K562 (cell line): Measurements from ENCODE around the gene POLR1C. TPM values are rescaled to one million over a fixed set of nuclear protein-coding genes. Genes with fewer than 3 reads are reported as not detected.
A peak's percentile ranks its signal among the peaks of the same experiment; 100 is the strongest.

ENCODE experiments used
- ATAC-seq: fragments of 200-7000 bp; cut with Tn5 transposase; 3 replicates; pipeline ENCODE4 v1.9.1; 2020; ENCODE audit warnings: moderate library complexity
- BruUV-seq: library from RNA; stranded (reverse); fragments of 400-500 nt; replicated peaks from 2 replicates; lab custom pipeline; 2021; lab: Mats Ljungman, UMichigan
- CTCF ChIA-PET: fragments of 300-600 bp; formaldehyde crosslinking; extraction: SDS; loops from one replicate; lab custom pipeline; 2021; ENCODE audit warnings: low intra/inter-chr PET ratio; lab: Yijun Ruan, JAX
- POLR2A ChIA-PET: fragments of 300-600, 350-650 bp; sonication (Branson Sonifier 250); formaldehyde crosslinking; extraction: SDS; loops from one replicate; lab custom pipeline; 2021; ENCODE audit warnings: antibody characterized with exemption, inconsistent platforms; lab: Yijun Ruan, JAX
- DNase-seq, 4 experiments: peaks; one replicate each; pipeline versions ENCODE4 v3.0.0 to v3.0.0-alpha.2; 2011 to 2018; ENCODE audit warnings: low spot score in 3 of 4, mixed read lengths in 3 of 4; ENCODE audit errors: extremely low read depth in 1 of 4
- FAIRE-seq: peaks from 2 replicates; lab custom pipeline; 2011; peaks lifted over from hg19 to GRCh38; lab: Jason Lieb, UNC
- H2AFZ ChIP-seq: 2 replicates; pipeline ENCODE4 v1.6.0; 2011; ENCODE audit warnings: low read depth, low read length, control low read depth, inconsistent platforms
- H3K27ac ChIP-seq: fragments of 200-600 bp; 3 replicates; pipeline ENCODE4 v1.8.0; 2011; ENCODE audit warnings: low read depth, mild to moderate bottlenecking, control low read depth, inconsistent platforms, low read length, moderate library complexity, mixed read lengths; ENCODE audit errors: extremely low read depth
- H3K27me3 ChIP-seq, 2 experiments: fragments of 300-600 bp in 1 of 2; 2 replicates in 1 of 2; 3 replicates in 1 of 2; pipeline versions ENCODE4 v1.6.0 to v1.8.0; 2011; ENCODE audit warnings: inconsistent platforms in 2 of 2, low read length in 2 of 2, mild to moderate bottlenecking in 1 of 2, mixed read lengths in 1 of 2, moderate library complexity in 1 of 2; ENCODE audit not compliant: control insufficient read depth in 2 of 2, insufficient read depth in 2 of 2
- H3K36me3 ChIP-seq: fragments of 300-600 bp; 3 replicates; pipeline ENCODE4 v1.8.0; 2011; ENCODE audit warnings: mild to moderate bottlenecking, low read length, inconsistent platforms; ENCODE audit not compliant: control insufficient read depth, insufficient read depth
- H3K4me1 ChIP-seq, 2 experiments: fragments of 200-600 bp in 1 of 2; replicated peaks in 1 of 2; 2 replicates in 1 of 2; 3 replicates in 1 of 2; pipeline versions ENCODE4 v1.5.1 to v1.8.0; 2011; ENCODE audit warnings: inconsistent platforms in 2 of 2, low read length in 2 of 2, mild to moderate bottlenecking in 1 of 2, mixed read lengths in 1 of 2, moderate library complexity in 1 of 2; ENCODE audit not compliant: control insufficient read depth in 2 of 2, insufficient read depth in 2 of 2
- H3K4me2 ChIP-seq: 2 replicates; pipeline ENCODE4 v1.6.1; 2011; ENCODE audit warnings: low read length, control low read depth, inconsistent platforms, mixed read lengths; ENCODE audit not compliant: insufficient read depth
- H3K4me3 ChIP-seq: fragments of 200-600 bp; sonication (generic), shearing (Covaris generic); 2 replicates; pipeline ENCODE4 v1.5.1; 2016; ENCODE audit warnings: control low read depth, inconsistent platforms
- H3K79me2 ChIP-seq: fragments of 200-600 bp; 3 replicates; pipeline ENCODE4 v1.8.0; 2011; ENCODE audit warnings: low read length, inconsistent platforms; ENCODE audit not compliant: control insufficient read depth, insufficient read depth
- H3K9ac ChIP-seq, 2 experiments: 2 replicates each; pipeline versions ENCODE4 v1.6.0 to v1.6.1; 2011; ENCODE audit warnings: low read depth in 2 of 2, low read length in 2 of 2, control low read depth in 1 of 2, inconsistent platforms in 1 of 2, mild to moderate bottlenecking in 1 of 2, mixed read lengths in 1 of 2; ENCODE audit not compliant: insufficient read depth in 1 of 2
- H3K9me1 ChIP-seq: one replicate; pipeline ENCODE4 v1.6.0; 2011; ENCODE audit warnings: inconsistent platforms, mild to moderate bottlenecking, low read length, moderate library complexity; ENCODE audit not compliant: control insufficient read depth, insufficient read depth
- H3K9me3 ChIP-seq: replicated peaks from 2 replicates; pipeline ENCODE4 v1.5.1; 2011; ENCODE audit warnings: low read depth, low read length, inconsistent platforms; ENCODE audit not compliant: control insufficient read depth, insufficient read depth
- H4K20me1 ChIP-seq: replicated peaks from 2 replicates; pipeline ENCODE4 v1.6.1; 2011; ENCODE audit warnings: low read length, inconsistent platforms, mixed read lengths; ENCODE audit not compliant: control insufficient read depth, insufficient read depth
- ARID3B ChIP-seq: fragments of 250-450 bp; sonication (Bioruptor Pico); IDR thresholded peaks from 2 replicates; pipeline ENCODE4 v1.4.0; 2020; ENCODE audit warnings: borderline replicate concordance
- ATF2 ChIP-seq: sonication (generic); formaldehyde crosslinking; IDR thresholded peaks from 2 replicates; pipeline ENCODE4 v1.8.1; 2022; ENCODE audit warnings: missing genetic modification reagents
- BDP1 ChIP-seq: IDR thresholded peaks from 3 replicates; pipeline ENCODE4 v1.6.1; 2011; ENCODE audit not compliant: insufficient read length, insufficient read depth
- FOXK1 ChIP-seq: sonication (generic); formaldehyde crosslinking; IDR thresholded peaks from 2 replicates; pipeline ENCODE4 v1.8.0; 2022; ENCODE audit warnings: missing genetic modification reagents, mild to moderate bottlenecking, borderline replicate concordance
- NR1H2 ChIP-seq: sonication (generic); formaldehyde crosslinking; IDR thresholded peaks from 2 replicates; pipeline ENCODE4 v1.4.0; 2020; ENCODE audit warnings: mild to moderate bottlenecking, missing genetic modification reagents
- POU5F1 ChIP-seq: fragments of 150-350 bp; IDR thresholded peaks from 2 replicates; pipeline ENCODE4 v1.6.1; 2014; ENCODE audit warnings: borderline replicate concordance, low read length, low read depth, mild to moderate bottlenecking; ENCODE audit not compliant: partially characterized antibody
- SNAPC5 ChIP-seq: fragments of 250-450 bp; sonication (Bioruptor Pico); IDR thresholded peaks from 2 replicates; pipeline ENCODE4 v1.8.0; 2021; ENCODE audit warnings: moderate library complexity, mild to moderate bottlenecking, inconsistent platforms
- SOX6 ChIP-seq: fragments of 450-650 bp; IDR thresholded peaks from 2 replicates; pipeline ENCODE4 v1.6.1; 2014; ENCODE audit warnings: mild to moderate bottlenecking
- STAT5A ChIP-seq: IDR thresholded peaks from 2 replicates; pipeline ENCODE4 v1.6.1; 2012; ENCODE audit warnings: low read length, inconsistent platforms, borderline replicate concordance
- ZHX1 ChIP-seq: fragments of 150-350 bp; conservative IDR thresholded peaks from 2 replicates; pipeline ENCODE4 v1.6.1; 2014; ENCODE audit warnings: low read length
- ZNF174 ChIP-seq: fragments of 250-450 bp; sonication (Bioruptor Pico); IDR thresholded peaks from 2 replicates; pipeline ENCODE4 v1.4.0; 2020; ENCODE audit warnings: mild to moderate bottlenecking
- ZNF316 ChIP-seq: fragments of 450-650 bp; IDR thresholded peaks from 2 replicates; pipeline ENCODE4 v1.6.1; 2016
- ZNF408 ChIP-seq: fragments of 250-450 bp; sonication (Bioruptor Pico); IDR thresholded peaks from 2 replicates; pipeline ENCODE4 v1.4.0; 2020; ENCODE audit warnings: low read depth, mild to moderate bottlenecking, moderate library complexity
- ZNF655 ChIP-seq: fragments of 250-450 bp; sonication (Bioruptor Pico); IDR thresholded peaks from 2 replicates; pipeline ENCODE4 v1.5.0; 2021
- ZNF785 ChIP-seq: fragments of 250-450 bp; sonication (Bioruptor Pico); IDR thresholded peaks from 2 replicates; pipeline ENCODE4 v1.4.0; 2020; ENCODE audit warnings: mild to moderate bottlenecking
- WGBS: fragments of 100-300 bp; shearing (Covaris generic); methylation state at CpG from one replicate; pipeline ENCODE4 v1.1.6; 2016; ENCODE audit warnings: low coverage, mixed read lengths; ENCODE audit not compliant: insufficient coverage; ENCODE audit errors: missing lambda C conversion rate; 5-methylcytosine and 5-hydroxymethylcytosine counted together
- in situ Hi-C: fragments of 300-500 bp; cut with MboI; formaldehyde crosslinking; loops from 4 replicates; pipeline ENCODE4 v1.15.0; 2018; ENCODE audit warnings: inconsistent platforms, mixed read lengths
- intact Hi-C: fragments of 100-400 bp; cut with micrococcal nuclease; formaldehyde crosslinking; loops from 2 replicates; pipeline ENCODE4 v1.14.2; 2022
- polyA plus RNA-seq, 8 experiments: library from polyadenylated mRNA; depleted of rRNA in 4 of 8; stranded (reverse) in 5 of 8; unstranded in 3 of 8; fragments of >200 nt; fragmentation: Nextera tagmentation in 2 of 8; fragmentation: Illumina TruSeq in 1 of 8; extraction: Ambion mirVana in 2 of 8; extraction: Trizol in 1 of 8; gene quantifications; 2 replicates each; pipeline versions ENCODE4 v1.2.1 to v1.2.3, GENCODE V29; 2011 to 2014; ENCODE audit warnings: inconsistent platforms in 1 of 8, missing spikeins in 1 of 8
- total RNA-seq, 7 experiments: library from RNA; depleted of rRNA in 6 of 7; stranded (reverse); fragments of >200 nt in 6 of 7; fragmentation: Illumina TruSeq in 2 of 7; extraction: Trizol in 2 of 7; gene quantifications; 2 replicates each; pipeline versions ENCODE4 v1.2.1 to v1.2.3, GENCODE V29; 2011 to 2021; ENCODE audit warnings: low replicate concordance in 1 of 7

Gene POLR1C
- total and polyA plus RNA-seq, 9 of the 15 experiments (the other 6 are each of a cell fraction or from before 2014, with no cell fraction given), result 83.5 to 429 (median 120) TPM

- TF ChIP-seq STAT5A (no peak), ATF2 (CRISPR knock-in tag) (0 out of 2 replicates have a peak, but pooled peaks have one; percentile 32)
These were observed 24.2 kb upstream of the POLR1C start (continued) for GRCh38 chr6:43492673-43493072.

- WGBS, result 35% methylated on average over 2 of the region's 2 CpGs
- Histone ChIP-seq H3K4me2 (no peak overlapping the region), H3K9ac (no peak overlapping the region), H3K4me3 (no peak overlapping the region), H2AFZ (no peak overlapping the region), H4K20me1 (peaks cover 33% of the 10 kb centered on the region), H3K9me3 (no peaks in the 10 kb centered on the region), H3K27me3 (no peaks in the 10 kb centered on the region), H3K4me1 (peaks cover 16 to 36% of the 10 kb centered on the region in 2 experiments), H3K79me2 (0 out of 3 replicates have a peak, but pooled peaks cover 3% of the 10 kb centered on the region), H3K27ac (no peak overlapping the region), H3K9me1 (peaks cover 3% of the 10 kb centered on the region), H3K36me3 (peaks cover 10% of the 10 kb centered on the region; the same call in 1 of the 3 replicates)
- no peak for ATAC-seq
- FAIRE-seq, result no peak
- ChIA-PET CTCF (no interaction called here), POLR2A (interaction anchor here (0.6 to 8.5 kb wide), 8 partner anchors 9 to 204 kb away, joined by 3 to 54 read pairs (median 3); partner anchors contain the start of gene LRRC73)
- no TSS peak for BruUV-seq
- no peak for DNase-seq
- intact Hi-C loops (no loop called here), in situ Hi-C loops (loop anchor here (5.0 kb wide), 1 partner anchor 231 kb away; no protein-coding TSS in a partner anchor)
- TF ChIP-seq SNAPC5 (CRISPR knock-in tag) (no peak), POU5F1 (no peak), NR1H2 (CRISPR knock-in tag) (no peak), ZNF174 (CRISPR knock-in tag) (no peak), FOXK1 (CRISPR knock-in tag) (no peak), ZNF316 (no peak), BDP1 (no peak), ZNF655 (CRISPR knock-in tag) (no peak), ARID3B (no peak), ZNF408 (CRISPR knock-in tag) (no peak), SOX6 (no peak), ZHX1 (no peak), ZNF785 (CRISPR knock-in tag) (no peak)
These were observed 23.7 kb upstream of the POLR1C start for GRCh38 chr6:43493230-43493629.
